Measurements from ENCODE around the gene SBK1.
"Not testable (repeated sequence)": the region's sequence is repeated elsewhere in the genome, so short reads cannot be mapped to it uniquely, and the experiment has no call there.

The SBK1 gene

GRCh38 chr16:28338230-28338629 lies 45.9 kb downstream of the SBK1 start:
- DNase-seq = not testable (repeated sequence)

- DNase-seq = not testable (repeated sequence)
Observed at GRCh38 chr16:28362600-28362999, 70.3 kb downstream of the SBK1 start.

DNA sequence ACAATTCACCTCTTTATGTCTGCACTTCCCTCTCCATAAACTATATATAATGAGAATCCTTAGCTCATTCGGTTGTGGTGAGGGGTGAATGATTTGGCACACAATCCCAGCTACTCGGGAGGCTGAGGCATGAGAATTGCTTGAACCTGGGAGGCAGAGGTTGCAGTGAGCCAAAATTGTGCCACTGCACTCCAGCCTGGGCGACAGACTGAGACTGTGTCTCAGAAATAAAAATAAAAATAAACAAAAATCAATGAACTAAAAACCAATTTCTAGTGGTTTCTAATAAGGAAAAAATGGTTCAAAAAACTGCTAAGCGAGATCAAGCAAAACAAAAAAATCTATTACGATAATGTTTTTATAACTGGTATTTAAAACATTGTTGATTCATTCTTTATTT lies 71.1 kb downstream of the SBK1 start, which contains the start of gene NPIPB6:
TSS of gene NPIPB6 (minus strand) at position 101 of the 400 bp plus-strand sequence. CDS start 686 bp downstream, outside the sequence.
- DNase-seq = not testable (repeated sequence)

DNA sequence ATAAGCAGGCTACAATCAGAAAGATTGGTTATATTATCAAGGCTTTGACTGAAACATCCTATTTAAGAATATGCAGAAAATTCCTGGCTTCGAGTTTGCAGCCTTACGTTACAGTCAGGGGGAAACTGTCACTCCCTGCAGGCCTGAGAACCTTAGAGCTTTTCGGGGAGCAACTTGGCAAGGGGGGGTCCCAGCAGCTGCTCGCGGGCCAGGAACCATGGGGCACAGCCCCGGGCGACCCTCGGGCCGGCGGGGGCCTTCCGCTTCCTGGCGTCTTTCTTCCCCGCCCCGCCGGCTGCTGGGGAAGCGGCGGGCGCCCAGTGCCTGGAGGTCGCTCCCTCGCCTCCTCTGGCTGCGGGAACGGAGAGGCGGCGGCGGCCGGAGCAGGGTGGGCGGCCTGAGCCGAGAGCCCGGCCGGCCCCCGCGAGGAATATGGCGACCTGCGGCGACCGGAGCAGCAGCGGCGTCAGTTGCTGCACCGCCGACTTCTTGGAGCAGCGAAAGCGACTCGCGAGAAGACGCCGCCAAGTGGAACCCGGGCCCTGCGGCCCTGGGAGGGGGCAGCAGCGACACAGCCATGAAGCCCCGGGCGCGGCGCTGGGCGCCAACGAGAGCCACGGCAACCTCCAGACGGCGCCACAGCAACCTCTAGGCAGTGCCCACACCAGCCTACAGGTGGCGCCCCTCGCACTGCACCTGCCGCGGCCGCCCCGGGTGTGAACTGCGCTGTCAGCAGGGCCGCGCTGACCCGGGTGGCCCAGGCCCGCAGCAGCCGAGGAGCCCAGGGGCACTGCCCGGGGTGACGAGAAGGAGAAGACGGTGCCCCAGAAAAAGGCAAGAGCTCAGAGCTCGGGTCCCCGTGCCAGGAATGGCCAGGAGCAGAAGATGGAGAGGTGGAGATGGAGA lies 72.2 kb downstream of the SBK1 start:
- DNase-seq = not testable (repeated sequence)

DNA sequence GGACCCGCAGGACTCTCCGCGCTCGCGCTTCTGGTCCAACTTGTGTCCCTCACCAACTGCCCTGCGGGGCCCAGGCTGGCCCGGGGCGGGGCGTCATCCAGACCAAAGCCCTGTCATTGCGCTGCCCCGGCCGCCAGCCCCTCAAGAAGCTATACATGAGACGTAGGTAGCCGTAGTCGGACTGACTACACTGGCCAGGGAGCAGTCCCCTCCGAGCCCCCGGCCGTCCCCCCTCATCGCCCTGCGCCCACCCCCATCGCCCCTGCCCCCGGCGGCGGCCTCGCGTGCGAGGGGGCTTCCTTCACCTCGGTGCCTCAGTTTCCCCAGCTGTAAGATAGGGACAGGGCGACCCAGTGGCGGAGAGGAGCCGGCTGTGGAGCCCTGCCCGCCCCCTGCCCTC lies 75.6 kb downstream of the SBK1 start:
- DNase-seq = not testable (repeated sequence)

All from activated CD4-positive, alpha-beta T cell treated with anti-CD3 and anti-CD28 coated beads for 4 hours (primary cell).